Measurements from ENCODE around the gene PASK.

PASK gene

DNA sequence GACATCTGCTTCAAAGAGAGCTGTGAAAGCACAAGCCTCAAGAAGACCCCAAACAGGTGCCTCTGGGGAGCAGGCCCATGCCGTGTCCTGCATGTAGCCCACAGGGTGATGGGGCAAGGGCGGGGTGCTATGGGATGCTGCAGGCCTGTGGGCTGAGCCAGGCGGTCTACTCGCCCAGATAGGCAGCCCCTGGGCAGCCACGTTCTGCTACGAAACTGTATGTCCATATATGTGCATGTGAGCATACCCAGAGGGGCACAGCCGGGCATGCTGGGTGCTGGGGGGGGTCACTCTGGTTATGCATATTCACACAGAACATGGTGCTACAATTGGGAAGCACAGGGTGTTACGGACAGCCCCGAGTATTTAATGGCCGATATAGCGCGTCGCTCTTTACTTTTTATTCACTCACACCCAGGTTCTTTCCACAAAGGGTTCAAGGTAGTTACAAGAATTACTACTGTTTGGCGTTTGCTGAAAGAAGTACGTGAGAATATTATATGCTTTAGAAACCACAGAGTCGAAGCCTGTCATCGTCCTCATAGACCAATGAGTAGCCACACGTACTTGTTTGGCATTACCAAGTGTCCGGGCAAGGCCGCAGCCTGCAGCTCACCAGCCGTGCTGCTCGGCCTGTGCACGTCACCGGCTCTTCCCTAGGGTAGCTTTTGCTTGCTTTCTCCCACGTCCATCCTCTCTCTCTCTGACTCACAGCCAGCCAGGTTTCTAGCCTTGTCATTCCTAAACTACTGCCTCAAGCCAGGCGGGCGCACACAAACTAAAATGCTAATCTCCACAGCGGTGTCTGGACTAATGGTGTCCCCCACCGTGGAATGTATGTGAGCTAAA is 61.6 kb downstream of the PASK start:
- TF ChIP-seq ZNF274 (IDR thresholded peaks at IDR 0.05; ENCODE audit: low read depth, low read length): no peak
- H3K4me3 ChIP-seq (ENCODE audit: low read length): no peak overlapping the region

DNA sequence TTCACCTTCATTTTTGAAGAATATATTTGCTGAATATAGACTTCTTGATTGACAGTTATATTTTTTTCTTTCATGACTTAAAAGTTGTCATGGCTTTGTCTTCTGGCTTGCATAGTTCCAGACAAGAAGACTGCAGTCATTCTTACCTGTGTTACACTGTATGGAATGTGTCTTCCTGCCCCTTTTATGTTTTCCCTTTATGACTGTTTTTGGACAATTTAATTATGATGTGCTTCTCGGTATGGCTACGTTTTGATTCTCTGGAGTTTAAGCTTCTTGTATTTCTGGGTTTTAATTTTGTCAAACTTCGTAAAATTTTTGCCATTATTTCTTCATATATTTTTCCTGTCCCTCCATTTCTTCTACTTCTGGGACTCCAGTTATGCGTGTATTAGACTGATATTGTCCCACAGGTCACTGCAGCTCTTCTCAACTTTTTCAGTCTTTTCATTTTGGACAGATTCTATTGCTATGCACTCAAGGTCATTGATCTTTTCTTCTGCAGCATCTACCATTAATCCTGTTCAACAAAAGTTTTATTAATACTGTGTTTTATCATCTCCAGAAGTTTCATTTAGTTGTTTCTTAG is 64.3 kb downstream of the PASK start:
- H3K4me3 ChIP-seq (ENCODE audit: low read length): no peak overlapping the region

DNA sequence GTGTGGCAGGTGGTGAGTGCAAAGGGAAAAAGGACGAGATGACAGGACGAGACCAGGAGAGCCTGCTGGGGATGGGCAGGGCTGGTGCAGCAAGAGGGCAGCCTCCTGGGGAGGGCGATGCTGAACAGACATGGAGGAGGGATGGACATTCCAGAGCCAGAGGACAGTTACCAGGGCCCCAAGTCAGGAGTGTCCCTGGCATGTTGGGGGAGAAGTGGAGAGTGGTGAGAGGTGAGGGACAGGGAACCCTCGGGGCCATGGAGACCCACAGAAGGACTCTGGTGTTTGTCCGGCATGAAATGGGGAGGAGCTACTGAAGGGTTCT is 66.2 kb downstream of the PASK start:
- no peak for TF ChIP-seq ZNF274 (IDR thresholded peaks at IDR 0.05; ENCODE audit: low read depth, low read length)
- H3K4me3 ChIP-seq (ENCODE audit: low read length): no peak overlapping the region

More for the DNA sequence above, 64.3 kb downstream of the PASK start:
- TF ChIP-seq ZNF274 (IDR thresholded peaks at IDR 0.05; ENCODE audit: low read depth, low read length): no peak

DNA sequence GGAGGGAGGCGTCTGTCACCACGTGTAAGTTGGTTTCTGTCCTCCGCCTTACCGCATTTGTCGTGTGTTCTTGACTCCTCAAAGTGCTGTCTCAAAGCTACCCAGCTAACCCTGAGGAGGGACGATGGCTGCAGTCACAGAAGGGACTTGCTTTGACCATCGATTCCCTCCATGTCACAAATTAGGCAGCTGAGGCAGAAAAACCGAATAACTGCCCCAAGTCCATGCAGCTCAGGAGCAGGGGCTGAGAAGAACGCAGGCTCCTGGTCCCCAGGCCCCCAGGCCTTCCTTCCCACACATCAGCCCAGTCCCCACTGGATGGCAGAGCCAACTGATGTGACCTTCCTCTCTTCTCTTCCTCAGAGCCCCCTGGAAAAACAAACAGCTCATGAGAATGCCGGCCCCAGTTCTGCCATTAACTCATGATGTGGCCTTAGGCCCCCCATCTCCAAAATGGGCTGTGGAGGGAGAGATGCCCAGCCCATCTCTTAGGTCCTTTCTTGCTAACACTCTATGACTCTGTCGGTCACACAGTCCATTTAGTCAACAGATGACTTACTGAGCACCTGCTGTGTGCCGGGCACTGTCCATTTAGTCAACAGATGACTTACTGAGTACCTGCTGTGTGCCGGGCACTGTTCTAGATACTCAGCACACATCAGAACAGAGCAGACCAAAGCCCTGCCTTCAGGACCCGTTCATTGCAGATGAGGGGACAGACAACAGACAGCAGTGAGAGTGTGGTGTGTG is 66.8 kb downstream of the PASK start:
- H3K4me3 ChIP-seq (ENCODE audit: low read length): no peak overlapping the region
- no peak for TF ChIP-seq ZNF274 (IDR thresholded peaks at IDR 0.05; ENCODE audit: low read depth, low read length)

- no peak for TF ChIP-seq ZNF274 (IDR thresholded peaks at IDR 0.05; ENCODE audit: low read depth, low read length)
- no peak overlapping the region for H3K4me3 ChIP-seq (ENCODE audit: low read length)
Measured at GRCh38 chr2:241081643-241082340, 67.5 kb downstream of the PASK start.

DNA sequence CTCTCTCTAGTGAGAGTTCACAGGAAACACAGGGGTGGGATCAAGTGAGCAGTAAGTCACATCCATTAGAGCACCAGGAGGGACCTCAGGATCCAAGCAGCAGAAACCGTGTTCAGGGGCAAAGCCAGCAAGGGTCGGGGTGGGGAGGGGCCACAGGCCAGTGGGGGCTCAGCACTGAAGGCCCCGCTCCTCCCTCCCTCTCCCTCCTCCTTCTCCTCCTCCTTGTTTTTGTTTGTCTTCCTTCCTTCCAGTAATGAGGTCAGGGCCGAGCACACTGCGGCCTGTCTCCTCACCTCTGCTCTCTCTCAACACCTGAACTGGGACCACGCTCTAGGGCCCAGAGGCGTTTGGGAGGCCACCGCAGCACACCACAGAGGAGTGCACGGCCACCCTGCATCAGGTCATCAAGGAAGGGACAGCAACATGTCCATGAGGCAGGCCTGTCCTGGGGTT is 68.1 kb downstream of the PASK start:
- TF ChIP-seq ZNF274 (IDR thresholded peaks at IDR 0.05; ENCODE audit: low read depth, low read length): no peak
- H3K4me3 ChIP-seq (ENCODE audit: low read length): no peak overlapping the region

DNA sequence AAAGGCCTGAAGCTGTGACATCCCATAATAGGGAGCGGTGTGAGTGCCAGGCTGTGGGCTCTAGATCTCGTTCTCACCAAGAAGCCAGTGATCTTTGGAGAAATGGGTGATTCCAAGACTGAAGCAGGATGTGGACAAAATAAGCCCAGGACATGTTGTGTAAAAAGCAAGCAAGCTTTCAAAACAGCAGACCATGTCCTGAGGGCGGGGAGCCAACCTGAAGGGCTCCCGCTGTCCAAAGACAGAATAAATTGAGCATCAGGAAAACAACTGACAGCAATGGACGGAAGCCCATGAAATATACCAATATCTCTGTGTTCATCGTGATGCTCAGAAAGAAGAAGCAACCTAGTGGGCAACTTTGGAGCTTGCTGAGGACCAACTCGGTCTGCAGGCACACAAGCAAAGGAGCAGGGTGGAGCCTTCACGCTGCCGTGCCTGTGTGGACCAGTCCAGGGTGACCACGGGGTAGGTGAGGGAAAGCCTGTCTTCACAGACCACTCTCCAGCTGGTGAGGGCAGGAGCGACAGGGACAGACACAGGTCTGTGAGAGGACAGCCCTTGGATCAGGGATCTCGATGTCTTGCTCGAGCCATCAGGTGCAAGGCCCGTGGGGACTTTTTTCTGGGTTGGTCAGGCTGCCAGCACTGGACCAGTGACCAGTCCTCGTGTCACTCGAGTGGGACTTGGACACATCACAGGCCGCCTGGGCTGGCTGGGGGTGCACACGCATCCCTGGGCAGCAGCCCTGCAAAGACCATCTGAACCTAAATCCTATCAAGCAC is 68.7 kb downstream of the PASK start:
- no peak overlapping the region for H3K4me3 ChIP-seq (ENCODE audit: low read length)
- no peak for TF ChIP-seq ZNF274 (IDR thresholded peaks at IDR 0.05; ENCODE audit: low read depth, low read length)

DNA sequence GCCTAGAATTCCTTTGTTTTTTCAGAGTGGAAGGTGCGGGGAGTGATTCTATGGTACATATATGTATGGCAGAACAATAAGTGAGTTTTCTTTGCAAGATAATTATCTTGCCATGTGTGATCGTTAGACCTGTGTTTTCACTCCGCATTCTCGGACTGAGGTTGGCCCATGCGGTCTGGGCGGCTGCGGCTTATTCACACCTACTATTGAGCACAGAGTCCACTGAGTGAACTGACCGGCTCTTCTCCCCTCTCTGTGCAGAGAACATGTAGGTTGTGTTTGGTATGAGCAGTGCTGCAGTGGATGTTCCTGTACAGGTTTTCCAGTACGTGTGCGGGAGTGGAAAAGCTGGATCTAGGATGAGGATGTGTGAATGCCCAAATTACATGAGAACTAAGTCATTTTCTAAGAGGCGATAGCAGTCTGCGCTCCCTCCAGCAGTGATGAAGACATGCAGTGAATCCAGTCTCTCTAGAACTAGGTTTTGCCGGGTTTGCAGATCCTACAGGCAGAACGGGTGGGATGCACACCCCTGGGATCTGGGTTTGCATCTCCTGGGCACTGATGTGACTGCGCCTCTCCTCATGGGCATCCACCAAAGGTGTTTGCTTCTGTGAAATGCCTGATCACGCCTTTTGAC is 74.3 kb downstream of the PASK start:
- TF ChIP-seq ZNF274 (IDR thresholded peaks at IDR 0.05; ENCODE audit: low read depth, low read length): no peak
- no peak overlapping the region for H3K4me3 ChIP-seq (ENCODE audit: low read length)

- no peak for TF ChIP-seq ZNF274 (IDR thresholded peaks at IDR 0.05; ENCODE audit: low read depth, low read length)
- no peak overlapping the region for H3K4me3 ChIP-seq (ENCODE audit: low read length)
Measured at GRCh38 chr2:241074065-241074818, 75.0 kb downstream of the PASK start.

- H3K4me3 ChIP-seq (ENCODE audit: low read length): no peak overlapping the region
- no peak for TF ChIP-seq ZNF274 (IDR thresholded peaks at IDR 0.05; ENCODE audit: low read depth, low read length)
Measured at GRCh38 chr2:241073166-241074064, 75.9 kb downstream of the PASK start.

GRCh38 chr2:241072553-241073165 is 76.6 kb downstream of the PASK start:
- TF ChIP-seq ZNF274 (IDR thresholded peaks at IDR 0.05; ENCODE audit: low read depth, low read length): no peak
- H3K4me3 ChIP-seq (ENCODE audit: low read length): no peak overlapping the region
